8988T (cell line): Measurements from ENCODE around the gene CCNO.

Experiments used
- DNase-seq: peaks from one replicate; pipeline ENCODE4 v3.0.0; 2011

Gene CCNO

GRCh38 chr5:55222985-55223811 lies 10.2 kb downstream of the CCNO start:
- DNase-seq = no peak

- DNase-seq = no peak
These were observed 11.1 kb downstream of the CCNO start for GRCh38 chr5:55222092-55222984.

- DNase-seq = no peak
These were observed 12.8 kb downstream of the CCNO start for GRCh38 chr5:55220433-55221185.

GRCh38 chr5:55219770-55220169 lies 13.6 kb downstream of the CCNO start:
- DNase-seq = no peak

GRCh38 chr5:55218967-55219366 lies 14.4 kb downstream of the CCNO start:
- no peak for DNase-seq

GRCh38 chr5:55211184-55211874 lies 22.1 kb downstream of the CCNO start:
- DNase-seq = no peak

- DNase-seq = no peak
These were observed 28.4 kb downstream of the CCNO start for GRCh38 chr5:55205001-55205400.

- DNase-seq = no peak
These were observed 42.2 kb downstream of the CCNO start for GRCh38 chr5:55191165-55191564.

- no peak for DNase-seq
These were observed 44.5 kb downstream of the CCNO start for GRCh38 chr5:55188656-55189540.

GRCh38 chr5:55187370-55187769 lies 46.0 kb downstream of the CCNO start:
- DNase-seq = no peak
